ENCODE measurements around the gene COL23A1. TPM values are rescaled to one million over a fixed set of nuclear protein-coding genes. Genes with fewer than 3 reads are reported as not detected.

COL23A1 gene
- total and polyA plus RNA-seq, 2 experiments from 2014 or later, result 4.8 to 8.2 TPM

- TF ChIP-seq POLR2AphosphoS5 (IDR thresholded peaks at IDR 0.05; ENCODE audit: low read depth) (no peak), ZNF331 (CRISPR knock-in tag; IDR thresholded peaks at IDR 0.05; ENCODE audit: low read depth) (no peak)
- Histone ChIP-seq H3K79me2 (replicated peaks; ENCODE audit: insufficient read depth) (no peaks in the 10 kb centered on the region), H2AFZ (no peak overlapping the region), H4K20me1 (replicated peaks; ENCODE audit: insufficient read depth) (no peaks in the 10 kb centered on the region), H3K9me2 (ENCODE audit: insufficient read depth) (no peaks in the 10 kb centered on the region), H3K36me3 (ENCODE audit: insufficient read depth) (no peaks in the 10 kb centered on the region), H3K27ac (ENCODE audit: low read depth) (no peak overlapping the region), H3K4me1 (ENCODE audit: insufficient read depth) (no peaks in the 10 kb centered on the region), H3K4me2 (no peak overlapping the region), H3K4me3 (no peak overlapping the region), H3K27me3 (ENCODE audit: insufficient read depth) (no peaks in the 10 kb centered on the region), H3F3A (replicated peaks; ENCODE audit: low read depth) (no peaks in the 10 kb centered on the region)
- ATAC-seq (no peak), DNase-seq (ENCODE audit: low spot score) (no peak)
- peaks cover 3% of the 10 kb centered on the region; the same call in 1 of the 3 replicates for H3K36me3 Mint-ChIP-seq (ENCODE audit: low read depth)
- no peak overlapping the region for H3K27ac Mint-ChIP-seq
- peaks cover 6% of the 10 kb centered on the region for H3K27me3 Mint-ChIP-seq (ENCODE audit: insufficient read depth, low read depth, poor library complexity)
- peaks cover 8% of the 10 kb centered on the region for H3K4me1 Mint-ChIP-seq
- no peak overlapping the region for H3K4me3 Mint-ChIP-seq
- no peaks in the 10 kb centered on the region for H3K9me3 Mint-ChIP-seq
Measured at GRCh38 chr5:178340187-178340586, 250.0 kb downstream of the COL23A1 start.

- no peak overlapping the region for H3K4me3 ChIP-seq
- DNase-seq (ENCODE audit: low spot score) (no peak), ATAC-seq (no peak)
- Mint-ChIP-seq H3K27ac (no peak overlapping the region), H3K4me3 (no peak overlapping the region), H3K27me3 (ENCODE audit: insufficient read depth, low read depth, poor library complexity) (peaks cover 6% of the 10 kb centered on the region), H3K9me3 (no peaks in the 10 kb centered on the region), H3K4me1 (peaks cover 13% of the 10 kb centered on the region), H3K36me3 (ENCODE audit: low read depth) (peaks cover 3% of the 10 kb centered on the region; the same call in 1 of the 3 replicates)
- H3K27me3 ChIP-seq (ENCODE audit: insufficient read depth), result no peaks in the 10 kb centered on the region
- H3K36me3 ChIP-seq (ENCODE audit: insufficient read depth), result no peaks in the 10 kb centered on the region
- no peaks in the 10 kb centered on the region for H3F3A ChIP-seq (replicated peaks; ENCODE audit: low read depth)
- H3K9me2 ChIP-seq (ENCODE audit: insufficient read depth), result no peaks in the 10 kb centered on the region
- H3K79me2 ChIP-seq (replicated peaks; ENCODE audit: insufficient read depth), result no peaks in the 10 kb centered on the region
- H3K4me2 ChIP-seq, result no peak overlapping the region
- H3K4me1 ChIP-seq (ENCODE audit: insufficient read depth), result no peaks in the 10 kb centered on the region
- H2AFZ ChIP-seq, result no peak overlapping the region
- no peak overlapping the region for H3K27ac ChIP-seq (ENCODE audit: low read depth)
- H4K20me1 ChIP-seq (replicated peaks; ENCODE audit: insufficient read depth), result no peaks in the 10 kb centered on the region
- TF ChIP-seq ZNF462 (CRISPR knock-in tag; IDR thresholded peaks at IDR 0.05), result no peak
- TF ChIP-seq EZH2 (IDR thresholded peaks at IDR 0.05; ENCODE audit: low read depth, unreplicated experiment), result no peak
- TF ChIP-seq ZNF114 (CRISPR knock-in tag; IDR thresholded peaks at IDR 0.05), result no peak
- TF ChIP-seq ZNF331 (CRISPR knock-in tag; IDR thresholded peaks at IDR 0.05; ENCODE audit: low read depth), result no peak
- TF ChIP-seq STAT1 (IDR thresholded peaks at IDR 0.05; ENCODE audit: unreplicated experiment), result no peak
- TF ChIP-seq ETS1 (IDR thresholded peaks at IDR 0.05), result no peak
- TF ChIP-seq CTCF (conservative IDR thresholded peaks at IDR 0.05; ENCODE audit: low read depth in 2 of 2), result no peak
- TF ChIP-seq REST (IDR thresholded peaks at IDR 0.05; ENCODE audit: unreplicated experiment), result no peak
- no peak for TF ChIP-seq JUNB (IDR thresholded peaks at IDR 0.05; ENCODE audit: unreplicated experiment)
Measured at GRCh38 chr5:178339272-178339671, 250.9 kb downstream of the COL23A1 start.

Measured in GM23338 (cell line).